ENCODE results near the gene DYNC2I2.
"Not testable (repeated sequence)": the region's sequence is repeated elsewhere in the genome, so short reads cannot be mapped to it uniquely, and the experiment has no call there.

The DYNC2I2 gene

GRCh38 chr9:128694344-128694743 lies 37.7 kb upstream of the DYNC2I2 start:
- no peaks in the 10 kb centered on the region for H3K9me3 ChIP-seq (ENCODE audit: severe bottlenecking)
- no peak overlapping the region for H3K27ac ChIP-seq
- DNase-seq, result no peak
- H3K27me3 ChIP-seq (ENCODE audit: insufficient read depth, low read depth, severe bottlenecking), result no peaks in the 10 kb centered on the region
- no peak for TF ChIP-seq CTCF (IDR thresholded peaks at IDR 0.05; ENCODE audit: low read depth, low read length)
- H3K36me3 ChIP-seq, result peaks cover 67% of the 10 kb centered on the region
- no peak overlapping the region for H3K4me3 ChIP-seq (ENCODE audit: low read depth, low read length)

- H3K27ac ChIP-seq, result not testable (repeated sequence)
Observed at GRCh38 chr9:128693738-128694137, 37.1 kb upstream of the DYNC2I2 start.

GRCh38 chr9:128690684-128691034 lies 34.0 kb upstream of the DYNC2I2 start:
- Histone ChIP-seq H3K4me3 (ENCODE audit: low read depth, low read length) (peak overlapping the region; percentile 76), H3K27ac (peak overlapping the region; percentile 85), H3K9me3 (ENCODE audit: severe bottlenecking) (no peaks in the 10 kb centered on the region), H3K27me3 (ENCODE audit: insufficient read depth, low read depth, severe bottlenecking) (no peaks in the 10 kb centered on the region), H3K36me3 (peaks cover 52% of the 10 kb centered on the region)
- no peak for DNase-seq
- no peak for TF ChIP-seq CTCF (IDR thresholded peaks at IDR 0.05; ENCODE audit: low read depth, low read length)

More at GRCh38 chr9:128693738-128694137, 37.1 kb upstream of the DYNC2I2 start:
- not testable (repeated sequence) for H3K4me3 ChIP-seq (ENCODE audit: low read depth, low read length); H3K27me3 ChIP-seq (ENCODE audit: insufficient read depth, low read depth, severe bottlenecking); H3K9me3 ChIP-seq (ENCODE audit: severe bottlenecking); DNase-seq
- peaks cover 67% of the 10 kb centered on the region for H3K36me3 ChIP-seq

- no peak for TF ChIP-seq CTCF (IDR thresholded peaks at IDR 0.05; ENCODE audit: low read depth, low read length)
- peak; percentile 56 for DNase-seq
- peak overlapping the region; percentile 76 for H3K4me3 ChIP-seq (ENCODE audit: low read depth, low read length)
- peak overlapping the region; percentile 85 for H3K27ac ChIP-seq
- H3K36me3 ChIP-seq, result peaks cover 48% of the 10 kb centered on the region
- no peaks in the 10 kb centered on the region for H3K9me3 ChIP-seq (ENCODE audit: severe bottlenecking)
- H3K27me3 ChIP-seq (ENCODE audit: insufficient read depth, low read depth, severe bottlenecking), result no peaks in the 10 kb centered on the region
Observed at GRCh38 chr9:128689820-128690683, 33.4 kb upstream of the DYNC2I2 start.

- peak overlapping the region; percentile 60 for H3K4me3 ChIP-seq (ENCODE audit: low read depth, low read length)
- no peaks in the 10 kb centered on the region for H3K27me3 ChIP-seq (ENCODE audit: insufficient read depth, low read depth, severe bottlenecking)
- TF ChIP-seq CTCF (IDR thresholded peaks at IDR 0.05; ENCODE audit: low read depth, low read length), result no peak
- H3K36me3 ChIP-seq, result peaks cover 46% of the 10 kb centered on the region
- peak overlapping the region; percentile 89 for H3K27ac ChIP-seq
- no peaks in the 10 kb centered on the region for H3K9me3 ChIP-seq (ENCODE audit: severe bottlenecking)
- peak; percentile 59 for DNase-seq
Observed at GRCh38 chr9:128689293-128689774, 32.7 kb upstream of the DYNC2I2 start.

- H3K27me3 ChIP-seq (ENCODE audit: insufficient read depth, low read depth, severe bottlenecking), result no peaks in the 10 kb centered on the region
- peak; percentile 98 for DNase-seq
- TF ChIP-seq CTCF (IDR thresholded peaks at IDR 0.05; ENCODE audit: low read depth, low read length), result no peak
- H3K9me3 ChIP-seq (ENCODE audit: severe bottlenecking), result no peaks in the 10 kb centered on the region
- peaks cover 40% of the 10 kb centered on the region for H3K36me3 ChIP-seq
- H3K27ac ChIP-seq, result peak within 1 kb of the TSS; percentile 98
- H3K4me3 ChIP-seq (ENCODE audit: low read depth, low read length), result peak within 1 kb of the TSS; percentile 76
Observed at GRCh38 chr9:128688501-128689292, 32.0 kb upstream of the DYNC2I2 start, which contains the start of gene SET. Gene SET, plus strand, starts transcription at chr9:128689222. Its CDS starts 361 bp downstream, at chr9:128689583.
